Mucosa of stomach (tissue), 1 donor: ENCODE data around the gene GMPR.

Experiments used
- H3K27me3 ChIP-seq: one replicate; pipeline ENCODE4 v1.7.0; 2013; ENCODE audit warnings: mild to moderate bottlenecking, low read length; ENCODE audit not compliant: control insufficient read depth, insufficient read depth
- H3K36me3 ChIP-seq: one replicate; pipeline ENCODE4 v1.7.0; 2013; ENCODE audit warnings: low read length; ENCODE audit not compliant: control insufficient read depth, insufficient read depth
- H3K4me1 ChIP-seq: one replicate; pipeline ENCODE4 v1.7.0; 2013; ENCODE audit warnings: mild to moderate bottlenecking, low read length; ENCODE audit not compliant: control insufficient read depth, insufficient read depth
- H3K4me3 ChIP-seq: one replicate; pipeline ENCODE4 v1.7.0; 2013; ENCODE audit warnings: low read length
- H3K9ac ChIP-seq: one replicate; pipeline ENCODE4 v1.7.0; 2013; ENCODE audit warnings: mild to moderate bottlenecking, low read length, moderate library complexity
- H3K9me3 ChIP-seq: one replicate; pipeline ENCODE4 v1.7.0; 2013; ENCODE audit warnings: mild to moderate bottlenecking, low read length, moderate library complexity; ENCODE audit not compliant: control insufficient read depth
- donor health status: Pancreatic carcinoma.

The GMPR gene

GRCh38 chr6:16270178-16270794 is 31.9 kb downstream of the GMPR start:
- no peaks in the 10 kb centered on the region for H3K9me3 ChIP-seq
- H3K4me1 ChIP-seq, result no peaks in the 10 kb centered on the region
- no peaks in the 10 kb centered on the region for H3K36me3 ChIP-seq
- no peaks in the 10 kb centered on the region for H3K27me3 ChIP-seq
- H3K9ac ChIP-seq, result no peak overlapping the region
- H3K4me3 ChIP-seq, result no peak overlapping the region

GRCh38 chr6:16271428-16271827 is 33.0 kb downstream of the GMPR start:
- H3K9me3 ChIP-seq, result no peaks in the 10 kb centered on the region
- no peaks in the 10 kb centered on the region for H3K4me1 ChIP-seq
- H3K36me3 ChIP-seq, result no peaks in the 10 kb centered on the region
- H3K9ac ChIP-seq, result no peak overlapping the region
- no peaks in the 10 kb centered on the region for H3K27me3 ChIP-seq
- H3K4me3 ChIP-seq, result no peak overlapping the region

- H3K27me3 ChIP-seq, result no peaks in the 10 kb centered on the region
- H3K36me3 ChIP-seq, result no peaks in the 10 kb centered on the region
- H3K4me3 ChIP-seq, result no peak overlapping the region
- H3K4me1 ChIP-seq, result peaks cover 4% of the 10 kb centered on the region
- no peaks in the 10 kb centered on the region for H3K9me3 ChIP-seq
- no peak overlapping the region for H3K9ac ChIP-seq
Observed at GRCh38 chr6:16272201-16272600, 33.8 kb downstream of the GMPR start.

- H3K4me1 ChIP-seq, result peaks cover 14% of the 10 kb centered on the region
Observed at GRCh38 chr6:16273256-16273655, 34.9 kb downstream of the GMPR start.

GRCh38 chr6:16274483-16274882 is 36.1 kb downstream of the GMPR start:
- Histone ChIP-seq H3K4me3 (no peak overlapping the region), H3K36me3 (no peaks in the 10 kb centered on the region), H3K9me3 (no peaks in the 10 kb centered on the region), H3K4me1 (peaks cover 18% of the 10 kb centered on the region), H3K27me3 (no peaks in the 10 kb centered on the region), H3K9ac (no peak overlapping the region)

More at GRCh38 chr6:16273256-16273655, 34.9 kb downstream of the GMPR start:
- Histone ChIP-seq H3K9ac (no peak overlapping the region), H3K4me3 (no peak overlapping the region), H3K36me3 (no peaks in the 10 kb centered on the region), H3K9me3 (no peaks in the 10 kb centered on the region), H3K27me3 (no peaks in the 10 kb centered on the region)

- Histone ChIP-seq H3K36me3 (no peaks in the 10 kb centered on the region), H3K4me3 (no peak overlapping the region), H3K9me3 (no peaks in the 10 kb centered on the region), H3K9ac (no peak overlapping the region), H3K27me3 (no peaks in the 10 kb centered on the region), H3K4me1 (peaks cover 18% of the 10 kb centered on the region)
Observed at GRCh38 chr6:16274885-16275589, 36.6 kb downstream of the GMPR start.

- no peaks in the 10 kb centered on the region for H3K27me3 ChIP-seq
- no peak overlapping the region for H3K4me3 ChIP-seq
- peaks cover 18% of the 10 kb centered on the region for H3K4me1 ChIP-seq
- no peaks in the 10 kb centered on the region for H3K9me3 ChIP-seq
- H3K36me3 ChIP-seq, result no peaks in the 10 kb centered on the region
- H3K9ac ChIP-seq, result no peak overlapping the region
Observed at GRCh38 chr6:16277101-16277981, 39.0 kb downstream of the GMPR start.

- no peak overlapping the region for H3K4me3 ChIP-seq
- H3K4me1 ChIP-seq, result peaks cover 18% of the 10 kb centered on the region
- no peaks in the 10 kb centered on the region for H3K27me3 ChIP-seq
- H3K36me3 ChIP-seq, result no peaks in the 10 kb centered on the region
- H3K9ac ChIP-seq, result no peak overlapping the region
- H3K9me3 ChIP-seq, result no peaks in the 10 kb centered on the region
Observed at GRCh38 chr6:16278048-16278724, 39.8 kb downstream of the GMPR start.

GRCh38 chr6:16278750-16279149 is 40.4 kb downstream of the GMPR start:
- no peaks in the 10 kb centered on the region for H3K36me3 ChIP-seq
- H3K27me3 ChIP-seq, result no peaks in the 10 kb centered on the region
- H3K4me3 ChIP-seq, result no peak overlapping the region
- H3K9me3 ChIP-seq, result no peaks in the 10 kb centered on the region
- H3K9ac ChIP-seq, result no peak overlapping the region
- H3K4me1 ChIP-seq, result peaks cover 18% of the 10 kb centered on the region

GRCh38 chr6:16279243-16279642 is 40.9 kb downstream of the GMPR start:
- Histone ChIP-seq H3K4me1 (peaks cover 18% of the 10 kb centered on the region), H3K27me3 (no peaks in the 10 kb centered on the region), H3K4me3 (no peak overlapping the region), H3K9me3 (no peaks in the 10 kb centered on the region), H3K9ac (no peak overlapping the region), H3K36me3 (no peaks in the 10 kb centered on the region)

- Histone ChIP-seq H3K36me3 (no peaks in the 10 kb centered on the region), H3K9ac (no peak overlapping the region), H3K4me1 (peaks cover 12% of the 10 kb centered on the region), H3K27me3 (no peaks in the 10 kb centered on the region), H3K9me3 (no peaks in the 10 kb centered on the region), H3K4me3 (no peak overlapping the region)
Observed at GRCh38 chr6:16282370-16282769, 44.0 kb downstream of the GMPR start.
